H1 (cell line): ENCODE data around the gene TMED10. TPM values are rescaled to one million over a fixed set of nuclear protein-coding genes. Genes with fewer than 3 reads are reported as not detected.

Experiments
- CTCF ChIA-PET: fragments of 300-600 bp; sonication (Branson Sonifier 250); formaldehyde crosslinking; loops from one replicate; lab custom pipeline; 2021; ENCODE audit not compliant: partially characterized antibody; lab: Charles Lee
- POLR2A ChIA-PET: fragments of 300-600 bp; sonication (Branson Sonifier 250); formaldehyde crosslinking; loops from one replicate; lab custom pipeline; 2021; ENCODE audit warnings: inconsistent platforms; ENCODE audit not compliant: partially characterized antibody; lab: Charles Lee
- DNase-seq, 2 experiments: peaks; one replicate each; pipeline versions ENCODE4 v3.0.0 to v3.0.0-alpha.2; 2010 to 2022; ENCODE audit warnings: low spot score in 2 of 2, low read depth in 1 of 2, mixed read lengths in 1 of 2
- FAIRE-seq: peaks from 2 replicates; lab custom pipeline; 2011; peaks lifted over from hg19 to GRCh38; lab: Jason Lieb, UNC
- H2AFZ ChIP-seq: 2 replicates; pipeline ENCODE4 v1.8.1; 2012; ENCODE audit warnings: low read length, inconsistent platforms
- H2AK5ac ChIP-seq: 2 replicates; pipeline ENCODE4 v1.6.1; 2013; ENCODE audit warnings: low read depth, low read length
- H2BK120ac ChIP-seq: replicated peaks from 2 replicates; pipeline ENCODE3; 2013; ENCODE audit warnings: low read depth, low read length, inconsistent platforms
- H2BK12ac ChIP-seq: 2 replicates; pipeline ENCODE4 v1.6.1; 2013; ENCODE audit warnings: low read depth, low read length
- H2BK15ac ChIP-seq: 2 replicates; pipeline ENCODE4 v1.6.1; 2013; ENCODE audit warnings: low read length
- H2BK20ac ChIP-seq: 2 replicates; pipeline ENCODE4 v1.6.1; 2013; ENCODE audit warnings: low read length
- H2BK5ac ChIP-seq: 2 replicates; pipeline ENCODE4 v1.6.1; 2013; ENCODE audit warnings: low read depth, low read length
- H3K14ac ChIP-seq: 2 replicates; pipeline ENCODE4 v1.6.1; 2013; ENCODE audit warnings: inconsistent platforms; ENCODE audit not compliant: insufficient read length
- H3K18ac ChIP-seq: 2 replicates; pipeline ENCODE4 v1.6.1; 2013; ENCODE audit warnings: low read length; ENCODE audit errors: extremely low read depth
- H3K23ac ChIP-seq: 2 replicates; pipeline ENCODE4 v1.6.1; 2013; ENCODE audit warnings: inconsistent platforms; ENCODE audit not compliant: insufficient read length
- H3K23me2 ChIP-seq: 2 replicates; pipeline ENCODE4 v1.6.1; 2013; ENCODE audit warnings: low read depth, low read length
- H3K27ac ChIP-seq: 2 replicates; pipeline ENCODE4 v1.6.1; 2011; ENCODE audit warnings: low read depth, low read length, inconsistent platforms
- H3K27me3 ChIP-seq, 4 experiments: replicated peaks in 1 of 4; 1 replicate in 1 of 4; 2 replicates in 3 of 4; pipeline versions ENCODE4 v1.6.1 to v1.8.1; 2011 to 2013; ENCODE audit warnings: low read length in 3 of 4, mild to moderate bottlenecking in 3 of 4, inconsistent platforms in 2 of 4, mixed read lengths in 2 of 4, moderate library complexity in 1 of 4; ENCODE audit not compliant: control insufficient read depth in 3 of 4, insufficient read depth in 3 of 4; ENCODE audit errors: extremely low read depth in 1 of 4
- H3K36me3 ChIP-seq, 4 experiments: 2 replicates each; pipeline versions ENCODE4 v1.6.1 to v1.8.1; 2011 to 2013; ENCODE audit warnings: mild to moderate bottlenecking in 4 of 4, low read length in 3 of 4, moderate library complexity in 2 of 4, control low read depth in 1 of 4, inconsistent platforms in 1 of 4; ENCODE audit not compliant: insufficient read depth in 4 of 4, control insufficient read depth in 2 of 4
- H3K4ac ChIP-seq: replicated peaks from 2 replicates; pipeline ENCODE3; 2013; ENCODE audit warnings: low read length, low read depth, mixed read lengths, inconsistent platforms; ENCODE audit not compliant: insufficient read length
- H3K4me1 ChIP-seq, 4 experiments: replicated peaks in 1 of 4; 1 replicate in 1 of 4; 2 replicates in 3 of 4; pipeline versions ENCODE4 v1.6.1 to v1.8.1; 2011 to 2013; ENCODE audit warnings: low read length in 3 of 4, inconsistent platforms in 2 of 4, mixed read lengths in 1 of 4; ENCODE audit not compliant: insufficient read depth in 4 of 4, control insufficient read depth in 3 of 4
- H3K4me2 ChIP-seq, 2 experiments: 2 replicates each; pipeline versions ENCODE4 v1.6.1 to v1.8.1; 2011 to 2013; ENCODE audit warnings: low read depth in 2 of 2, low read length in 2 of 2, control low read depth in 1 of 2, inconsistent platforms in 1 of 2, mild to moderate bottlenecking in 1 of 2; ENCODE audit not compliant: insufficient read depth in 1 of 2
- H3K4me3 ChIP-seq, 4 experiments: fragments of 200-600, 300-600 bp in 1 of 4; sonication (generic), shearing (Covaris generic), sonication (Bioruptor Twin) in 1 of 4; 2 replicates each; pipeline versions ENCODE4 v1.5.1 to v1.8.1; 2011 to 2016; ENCODE audit warnings: low read length in 4 of 4, low read depth in 3 of 4, control low read depth in 2 of 4, inconsistent platforms in 2 of 4, mild to moderate bottlenecking in 2 of 4, mixed read lengths in 1 of 4, moderate library complexity in 1 of 4; ENCODE audit not compliant: insufficient read depth in 2 of 4; ENCODE audit errors: extremely low read depth in 1 of 4
- H3K56ac ChIP-seq: replicated peaks from 2 replicates; pipeline ENCODE3; 2013; ENCODE audit warnings: low read depth, mild to moderate bottlenecking, mixed read lengths, low read length, inconsistent platforms; ENCODE audit not compliant: insufficient read length
- H3K79me1 ChIP-seq: 2 replicates; pipeline ENCODE4 v1.6.1; 2013; ENCODE audit warnings: low read depth, low read length, control low read depth
- H3K79me2 ChIP-seq, 2 experiments: 2 replicates each; pipeline versions ENCODE4 v1.6.1 to v1.8.1; 2012 to 2013; ENCODE audit warnings: low read length in 2 of 2, mild to moderate bottlenecking in 2 of 2, inconsistent platforms in 1 of 2; ENCODE audit not compliant: insufficient read depth in 2 of 2, control insufficient read depth in 1 of 2
- H3K9ac ChIP-seq, 4 experiments: replicated peaks in 1 of 4; 1 replicate in 1 of 4; 2 replicates in 3 of 4; pipeline versions ENCODE4 v1.6.1 to v1.8.1; 2011 to 2013; ENCODE audit warnings: low read depth in 3 of 4, low read length in 3 of 4, control low read depth in 2 of 4, mild to moderate bottlenecking in 2 of 4, moderate library complexity in 2 of 4, inconsistent platforms in 1 of 4; ENCODE audit errors: extremely low read depth in 1 of 4
- H3K9me3 ChIP-seq, 2 experiments: 2 replicates each; pipeline versions ENCODE4 v1.6.1 to v1.8.1; 2012 to 2013; ENCODE audit warnings: mild to moderate bottlenecking in 2 of 2, moderate library complexity in 2 of 2, control low read depth in 1 of 2, inconsistent platforms in 1 of 2, low read depth in 1 of 2, low read length in 1 of 2, mixed read lengths in 1 of 2; ENCODE audit not compliant: insufficient read depth in 2 of 2
- H4K20me1 ChIP-seq, 2 experiments: replicated peaks in 1 of 2; 2 replicates each; pipeline versions ENCODE3 to v1.8.1; 2011 to 2013; ENCODE audit warnings: inconsistent platforms in 2 of 2, low read length in 2 of 2, mild to moderate bottlenecking in 1 of 2; ENCODE audit not compliant: insufficient read depth in 2 of 2, control insufficient read depth in 1 of 2
- H4K5ac ChIP-seq: 2 replicates; pipeline ENCODE4 v1.6.1; 2013; ENCODE audit warnings: low read length, low read depth, mixed read lengths, inconsistent platforms; ENCODE audit not compliant: insufficient read length
- H4K8ac ChIP-seq: 2 replicates; pipeline ENCODE4 v1.8.0; 2013; ENCODE audit warnings: mild to moderate bottlenecking, moderate library complexity, low read length, inconsistent platforms; ENCODE audit not compliant: insufficient read depth; ENCODE audit errors: extremely low read depth
- H4K91ac ChIP-seq: replicated peaks from 2 replicates; pipeline ENCODE3; 2013; ENCODE audit warnings: low read length, mixed read lengths, inconsistent platforms; ENCODE audit not compliant: insufficient read length
- CBX5 ChIP-seq: fragments of 300-800, 300-1000 bp; sonication (generic); IDR thresholded peaks from 2 replicates; pipeline ENCODE4 v1.7.1; 2016; ENCODE audit warnings: antibody characterized with exemption, low read length, low read depth
- CTBP2 ChIP-seq: IDR thresholded peaks from 2 replicates; pipeline ENCODE4 v1.7.0; 2011; ENCODE audit warnings: borderline replicate concordance, mild to moderate bottlenecking, moderate library complexity, mixed read lengths, low read length; ENCODE audit not compliant: insufficient read depth, insufficient read length
- CTCF ChIP-seq, 3 experiments: IDR thresholded peaks; 1 replicate in 2 of 3; 2 replicates in 1 of 3; pipeline versions ENCODE4 v1.5.1 to v1.6.1; 2011; ENCODE audit warnings: low read length in 3 of 3, mild to moderate bottlenecking in 3 of 3, inconsistent platforms in 2 of 3, low read depth in 1 of 3, moderate library complexity in 1 of 3; ENCODE audit not compliant: insufficient read depth in 1 of 3; ENCODE audit errors: control extremely low read depth in 1 of 3
- GTF2F1 ChIP-seq: IDR thresholded peaks from 2 replicates; pipeline ENCODE4 v1.6.1; 2012; ENCODE audit warnings: low read depth, low read length, improper control_type of control experiment, borderline replicate concordance
- HDAC6 ChIP-seq: IDR thresholded peaks from one replicate; pipeline ENCODE4 v1.7.1; 2012; ENCODE audit warnings: low read depth, mild to moderate bottlenecking, inconsistent platforms, low read length, moderate library complexity
- POLR2A ChIP-seq, 2 experiments: IDR thresholded peaks; 1 replicate in 1 of 2; 2 replicates in 1 of 2; pipeline ENCODE4 v1.6.1; 2011; ENCODE audit warnings: low read depth in 2 of 2, low read length in 2 of 2, mild to moderate bottlenecking in 2 of 2; ENCODE audit errors: control extremely low read depth in 1 of 2
- POLR2AphosphoS5 ChIP-seq: IDR thresholded peaks from 2 replicates; pipeline ENCODE4 v1.6.1; 2011; ENCODE audit warnings: low read depth, low read length
- RFX5 ChIP-seq: IDR thresholded peaks from 2 replicates; pipeline ENCODE4 v1.6.1; 2011; ENCODE audit warnings: low read depth, low read length, improper control_type of control experiment, borderline replicate concordance
- SP2 ChIP-seq: IDR thresholded peaks from 2 replicates; pipeline ENCODE4 v1.6.1; 2012; ENCODE audit warnings: mild to moderate bottlenecking, low read length, inconsistent platforms
- TAF1 ChIP-seq: IDR thresholded peaks from 2 replicates; pipeline ENCODE4 v1.6.1; 2011; ENCODE audit warnings: mild to moderate bottlenecking, low read depth, low read length
- USF2 ChIP-seq: IDR thresholded peaks from 2 replicates; pipeline ENCODE4 v1.6.1; 2011; ENCODE audit warnings: low read length, improper control_type of control experiment
- WGBS, 2 experiments: shearing (Covaris generic) in 1 of 2; methylation state at CpG; one replicate each; pipeline versions ENCODE4 v1.1.6 to v1.1.7; 2013 to 2015; ENCODE audit warnings: low lambda C conversion rate in 2 of 2, mixed read lengths in 2 of 2, inconsistent platforms in 1 of 2, low coverage in 1 of 2, missing lambda C conversion rate in 1 of 2; ENCODE audit not compliant: insufficient replicate concordance in 2 of 2, insufficient coverage in 1 of 2, insufficient read length in 1 of 2; ENCODE audit errors: extremely low coverage in 1 of 2, missing lambda C conversion rate in 1 of 2; 5-methylcytosine and 5-hydroxymethylcytosine counted together
- polyA plus RNA-seq, 7 experiments: library from polyadenylated mRNA; depleted of rRNA in 3 of 7; stranded (reverse) in 5 of 7; unstranded in 2 of 7; fragments of >200 nt in 5 of 7; fragments of 200-250 nt in 2 of 7; gene quantifications; 1 replicate in 5 of 7; 2 replicates in 1 of 7; 4 replicates in 1 of 7; pipeline versions ENCODE4 v1.2.1 to v1.2.3, GENCODE V29; 2011 to 2013; ENCODE audit warnings: missing spikeins in 2 of 7, mixed read lengths in 2 of 7
- total RNA-seq: library from RNA; stranded (reverse); fragmentation: NEBNext Ultra II Directional; extraction: Animal tissue kit (Norgen Biotek cat#: 25700); gene quantifications from 2 replicates; pipeline ENCODE4 v1.2.1, GENCODE V29; 2021

The TMED10 gene
- total and polyA plus RNA-seq, 2 of the 8 experiments (the other 6 are each of a cell fraction or from before 2014, with no cell fraction given), result 218 to 250 TPM

GRCh38 chr14:75139185-75139584, 37.2 kb downstream of the TMED10 start:
- peaks cover 2 to 17% (median 11%) of the 10 kb centered on the region in 4 experiments for H3K36me3 ChIP-seq
- H4K8ac ChIP-seq, result no peak overlapping the region
- no peaks in the 10 kb centered on the region for H3K4me1 ChIP-seq
- no peak overlapping the region for H3K14ac ChIP-seq
- CTCF ChIA-PET, result interaction anchor here (6.3 to 11.2 kb wide), 2 partner anchors 157 to 164 kb away, joined by 48 to 105 read pairs; no protein-coding TSS in a partner anchor
- peaks cover 2% of the 10 kb centered on the region for H3K79me1 ChIP-seq
- no peak overlapping the region for H2BK12ac ChIP-seq
- no peak overlapping the region for H3K18ac ChIP-seq
- H2BK15ac ChIP-seq, result no peak overlapping the region
- no peak for FAIRE-seq
- no peak overlapping the region for H3K4me3 ChIP-seq
- H3K4ac ChIP-seq, result no peak overlapping the region
- H3K27ac ChIP-seq, result no peak overlapping the region
- H3K27me3 ChIP-seq, result no peaks in the 10 kb centered on the region
- no peak overlapping the region for H2BK120ac ChIP-seq
- no peak overlapping the region for H3K9ac ChIP-seq
- no peak overlapping the region for H2AFZ ChIP-seq
- DNase-seq, result no peak
- H2AK5ac ChIP-seq, result no peak overlapping the region
- H4K91ac ChIP-seq, result no peak overlapping the region
- no peak overlapping the region for H2BK20ac ChIP-seq
- no peak overlapping the region for H2BK5ac ChIP-seq
- 92% methylated on average over 2 of the region's 2 CpGs; no CpG with 5 or more reads in 1 of the 2 experiments for WGBS, 2 experiments
- H3K9me3 ChIP-seq, result peaks cover 0 to under 1% of the 10 kb centered on the region in 2 experiments; a peak in 1 of 4 replicates
- no peak overlapping the region for H3K23ac ChIP-seq
- no peaks in the 10 kb centered on the region for H3K23me2 ChIP-seq
- H3K56ac ChIP-seq, result no peak overlapping the region
- peaks cover 0 to 11% of the 10 kb centered on the region in 2 experiments; a peak in 2 of 4 replicates for H3K79me2 ChIP-seq
- no peak overlapping the region for H4K5ac ChIP-seq
- POLR2A ChIA-PET, result interaction anchor here (1.0 kb wide), 1 partner anchor 155 kb away, joined by 3 read pairs; no protein-coding TSS in a partner anchor
- H4K20me1 ChIP-seq, result peaks cover 0 to 3% of the 10 kb centered on the region in 2 experiments
- no peak overlapping the region for H3K4me2 ChIP-seq
- no peak for TF ChIP-seq POLR2A (IDR thresholded peaks at IDR 0.05; ENCODE audit: control extremely low read depth in 1 of 2, low read depth in 2 of 2, low read length in 2 of 2)
- TF ChIP-seq RFX5, result no peak
- no peak for TF ChIP-seq CTBP2
- TF ChIP-seq CTCF (IDR thresholded peaks at IDR 0.05; ENCODE audit: control extremely low read depth in 1 of 3, insufficient read depth in 1 of 3, low read depth in 1 of 3, low read length in 3 of 3), result no peak
- no peak for TF ChIP-seq USF2
- TF ChIP-seq TAF1, result no peak
- TF ChIP-seq SP2, result no peak
- TF ChIP-seq HDAC6, result no peak
- no peak for TF ChIP-seq POLR2AphosphoS5
- no peak for TF ChIP-seq GTF2F1
- no peak for TF ChIP-seq CBX5
